CD14-positive monocyte (primary cell): Measurements from ENCODE around the gene POLR2F. TPM values are rescaled to one million over a fixed set of nuclear protein-coding genes. Genes with fewer than 3 reads are reported as not detected.

Experiments used
- DNase-seq, 3 donors: peaks; one replicate each; pipeline ENCODE4 v3.0.0-alpha.2; 2011 to 2022
- H2AFZ ChIP-seq: 2 replicates; pipeline ENCODE4 v1.6.0; 2012; ENCODE audit warnings: mild to moderate bottlenecking, low read depth, low read length, inconsistent platforms; ENCODE audit not compliant: insufficient read depth, poor library complexity, severe bottlenecking
- H3K27ac ChIP-seq, 2 donors: 1 replicate in 1 of 2; 2 replicates in 1 of 2; pipeline ENCODE4 v1.5.1; 2012 to 2013; ENCODE audit warnings: low read length in 2 of 2, control low read depth in 1 of 2, inconsistent platforms in 1 of 2, low read depth in 1 of 2, mild to moderate bottlenecking in 1 of 2
- H3K27me3 ChIP-seq, 2 donors: one replicate each; pipeline versions ENCODE4 v1.6.0 to v1.6.1; 2011 to 2013; ENCODE audit warnings: low read length in 2 of 2; ENCODE audit not compliant: control insufficient read depth in 2 of 2, insufficient read depth in 2 of 2
- H3K36me3 ChIP-seq, 2 donors: replicated peaks in 1 of 2; 1 replicate in 1 of 2; 2 replicates in 1 of 2; pipeline versions ENCODE4 v1.5.1 to v1.6.1; 2012 to 2013; ENCODE audit warnings: low read length in 2 of 2, control low read depth in 1 of 2, inconsistent platforms in 1 of 2, mild to moderate bottlenecking in 1 of 2; ENCODE audit not compliant: insufficient read depth in 2 of 2, control insufficient read depth in 1 of 2
- H3K4me1 ChIP-seq, 2 donors: 1 replicate in 1 of 2; 2 replicates in 1 of 2; pipeline versions ENCODE4 v1.5.1 to v1.6.1; 2012 to 2013; ENCODE audit warnings: low read length in 2 of 2, control low read depth in 1 of 2, inconsistent platforms in 1 of 2, mild to moderate bottlenecking in 1 of 2, moderate library complexity in 1 of 2; ENCODE audit not compliant: insufficient read depth in 2 of 2, control insufficient read depth in 1 of 2
- H3K4me2 ChIP-seq: replicated peaks from 2 replicates; pipeline ENCODE3; 2012; ENCODE audit warnings: low read length, moderate library complexity, mild to moderate bottlenecking; ENCODE audit not compliant: poor library complexity, severe bottlenecking; ENCODE audit errors: extremely low read depth
- H3K4me3 ChIP-seq, 3 experiments: fragments of 200-600 bp in 1 of 3; sonication (generic) in 1 of 3; replicated peaks in 1 of 3; 1 replicate in 2 of 3; 2 replicates in 1 of 3; pipeline ENCODE4 v1.5.1; 2011 to 2013; ENCODE audit warnings: low read length in 3 of 3, mild to moderate bottlenecking in 3 of 3, control low read depth in 2 of 3, low read depth in 2 of 3, inconsistent platforms in 1 of 3, moderate library complexity in 1 of 3
- H3K79me2 ChIP-seq: 2 replicates; pipeline ENCODE4 v1.6.0; 2012; ENCODE audit warnings: mild to moderate bottlenecking, control low read depth, inconsistent platforms, low read length, moderate library complexity; ENCODE audit not compliant: insufficient read depth
- H3K9ac ChIP-seq: 2 replicates; pipeline ENCODE4 v1.6.0; 2017; ENCODE audit warnings: low read length, mild to moderate bottlenecking; ENCODE audit not compliant: insufficient read depth, poor library complexity, severe bottlenecking
- H3K9me3 ChIP-seq, 2 donors: replicated peaks in 1 of 2; 1 replicate in 1 of 2; 2 replicates in 1 of 2; pipeline versions ENCODE4 v1.5.1 to v1.6.1; 2012 to 2013; ENCODE audit warnings: low read length in 2 of 2, control low read depth in 1 of 2; ENCODE audit not compliant: control insufficient read depth in 1 of 2, insufficient read depth in 1 of 2
- H4K20me1 ChIP-seq: 2 replicates; pipeline ENCODE4 v1.6.0; 2012; ENCODE audit warnings: mild to moderate bottlenecking, low read length, control low read depth, moderate library complexity; ENCODE audit not compliant: insufficient read depth
- H3K27ac Mint-ChIP-seq, 7 donors: one replicate each; pipeline ENCODE4 v1.8.0; 2020; ENCODE audit warnings: mild to moderate bottlenecking in 7 of 7, mixed read lengths in 7 of 7, moderate library complexity in 6 of 7, inconsistent platforms in 2 of 7
- H3K27me3 Mint-ChIP-seq, 3 donors: one replicate each; pipeline ENCODE4 v1.8.0; 2021 to 2022; ENCODE audit warnings: low read depth in 3 of 3, mild to moderate bottlenecking in 3 of 3, mixed read lengths in 3 of 3, moderate library complexity in 3 of 3, inconsistent platforms in 1 of 3
- H3K36me3 Mint-ChIP-seq, 2 donors: one replicate each; pipeline ENCODE4 v1.8.0; 2020; ENCODE audit warnings: mixed read lengths in 2 of 2, inconsistent platforms in 1 of 2, mild to moderate bottlenecking in 1 of 2
- H3K4me1 Mint-ChIP-seq: one replicate; pipeline ENCODE4 v1.8.0; 2020; ENCODE audit warnings: mild to moderate bottlenecking, mixed read lengths
- H3K4me3 Mint-ChIP-seq, 2 donors: one replicate each; pipeline ENCODE4 v1.8.0; 2020; ENCODE audit warnings: mild to moderate bottlenecking in 2 of 2, mixed read lengths in 2 of 2, moderate library complexity in 1 of 2
- H3K9me3 Mint-ChIP-seq, 7 donors: one replicate each; pipeline ENCODE4 v1.8.0; 2020 to 2022; ENCODE audit warnings: mixed read lengths in 7 of 7, mild to moderate bottlenecking in 6 of 7, moderate library complexity in 6 of 7, inconsistent platforms in 2 of 7
- WGBS: methylation state at CpG from one replicate; pipeline ENCODE4 v1.1.5; 2013; ENCODE audit warnings: missing lambda C conversion rate; ENCODE audit not compliant: insufficient coverage; 5-methylcytosine and 5-hydroxymethylcytosine counted together
- intact Hi-C, 2 donors: fragments of 100-400 bp; cut with micrococcal nuclease; formaldehyde crosslinking; loops; one replicate each; pipeline versions ENCODE4 v1.15.0 to v1.15.1; 2023
- polyA plus RNA-seq, 3 donors: library from polyadenylated mRNA; depleted of rRNA in 1 of 3; unstranded in 2 of 3; stranded (reverse) in 1 of 3; fragments of 300-500 nt in 2 of 3; fragments of >200 nt in 1 of 3; fragmentation: Illumina TruSeq in 2 of 3; gene quantifications; 1 replicate in 2 of 3; 2 replicates in 1 of 3; pipeline ENCODE4 v1.2.3, GENCODE V29; 2012 to 2021
- TF ChIP-seq, protein P1 (sequence below): fragments of 200-600 bp; IDR thresholded peaks from one replicate; pipeline ENCODE4 v1.8.0; 2022; ENCODE audit warnings: antibody characterized with exemption, mild to moderate bottlenecking

The POLR2F gene
- polyA plus RNA-seq, 3 donors: 45.4 to 182 (median 143) TPM

DNA sequence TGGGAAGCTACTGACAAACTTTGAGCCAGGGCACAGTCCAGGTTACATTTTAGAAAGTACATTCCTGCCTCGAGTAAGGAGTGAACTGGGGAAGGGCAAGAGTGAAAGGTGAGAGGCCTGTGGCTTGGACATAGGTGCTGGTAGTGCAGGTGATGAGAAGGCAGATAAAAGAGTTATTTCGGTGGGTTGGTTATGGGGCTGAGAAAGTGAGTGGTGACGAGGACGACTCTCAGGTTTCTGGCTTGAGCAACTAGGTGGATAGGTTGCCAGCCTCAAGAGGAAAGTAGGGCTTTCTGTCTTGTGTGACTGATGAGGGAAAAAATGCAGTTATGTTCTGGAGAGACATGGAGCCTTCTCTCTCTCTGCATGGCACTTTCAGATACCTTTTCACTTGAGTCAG is 3.7 kb downstream of the POLR2F start:
- Histone ChIP-seq H3K36me3 (peaks cover 48 to 59% of the 10 kb centered on the region in 2 donors), H2AFZ (no peak overlapping the region), H3K9me3 (no peaks in the 10 kb centered on the region), H3K27me3 (peaks cover 5 to 9% of the 10 kb centered on the region in 2 donors), H3K4me2 (no peak overlapping the region), H4K20me1 (no peaks in the 10 kb centered on the region), H3K4me1 (peaks cover 22 to 23% of the 10 kb centered on the region in 2 donors), H3K4me3 (no peak overlapping the region), H3K79me2 (peaks cover 16% of the 10 kb centered on the region), H3K9ac (no peak overlapping the region), H3K27ac (no peak overlapping the region)
- peaks cover 23% of the 10 kb centered on the region for H3K4me1 Mint-ChIP-seq
- peaks cover 0 to 3% (median 2%) of the 10 kb centered on the region in 7 donors for H3K9me3 Mint-ChIP-seq
- H3K36me3 Mint-ChIP-seq: peaks cover 50 to 61% of the 10 kb centered on the region in 2 donors
- TF ChIP-seq, protein P1, sequence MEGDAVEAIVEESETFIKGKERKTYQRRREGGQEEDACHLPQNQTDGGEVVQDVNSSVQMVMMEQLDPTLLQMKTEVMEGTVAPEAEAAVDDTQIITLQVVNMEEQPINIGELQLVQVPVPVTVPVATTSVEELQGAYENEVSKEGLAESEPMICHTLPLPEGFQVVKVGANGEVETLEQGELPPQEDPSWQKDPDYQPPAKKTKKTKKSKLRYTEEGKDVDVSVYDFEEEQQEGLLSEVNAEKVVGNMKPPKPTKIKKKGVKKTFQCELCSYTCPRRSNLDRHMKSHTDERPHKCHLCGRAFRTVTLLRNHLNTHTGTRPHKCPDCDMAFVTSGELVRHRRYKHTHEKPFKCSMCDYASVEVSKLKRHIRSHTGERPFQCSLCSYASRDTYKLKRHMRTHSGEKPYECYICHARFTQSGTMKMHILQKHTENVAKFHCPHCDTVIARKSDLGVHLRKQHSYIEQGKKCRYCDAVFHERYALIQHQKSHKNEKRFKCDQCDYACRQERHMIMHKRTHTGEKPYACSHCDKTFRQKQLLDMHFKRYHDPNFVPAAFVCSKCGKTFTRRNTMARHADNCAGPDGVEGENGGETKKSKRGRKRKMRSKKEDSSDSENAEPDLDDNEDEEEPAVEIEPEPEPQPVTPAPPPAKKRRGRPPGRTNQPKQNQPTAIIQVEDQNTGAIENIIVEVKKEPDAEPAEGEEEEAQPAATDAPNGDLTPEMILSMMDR: no peak
- DNase-seq: no peak
- no peak overlapping the region for H3K4me3 Mint-ChIP-seq
- WGBS: 100% methylated on average over 4 of the region's 4 CpGs
- intact Hi-C loops: loop anchor here in 1 of 2 donors (10.0 kb wide), 1 partner anchor 368 kb away; no protein-coding TSS in a partner anchor
- H3K27me3 Mint-ChIP-seq: peaks cover 11 to 12% (median 11%) of the 10 kb centered on the region in 3 donors
- peak overlapping the region in 1 of 7 donors; percentile 25 for H3K27ac Mint-ChIP-seq

DNA sequence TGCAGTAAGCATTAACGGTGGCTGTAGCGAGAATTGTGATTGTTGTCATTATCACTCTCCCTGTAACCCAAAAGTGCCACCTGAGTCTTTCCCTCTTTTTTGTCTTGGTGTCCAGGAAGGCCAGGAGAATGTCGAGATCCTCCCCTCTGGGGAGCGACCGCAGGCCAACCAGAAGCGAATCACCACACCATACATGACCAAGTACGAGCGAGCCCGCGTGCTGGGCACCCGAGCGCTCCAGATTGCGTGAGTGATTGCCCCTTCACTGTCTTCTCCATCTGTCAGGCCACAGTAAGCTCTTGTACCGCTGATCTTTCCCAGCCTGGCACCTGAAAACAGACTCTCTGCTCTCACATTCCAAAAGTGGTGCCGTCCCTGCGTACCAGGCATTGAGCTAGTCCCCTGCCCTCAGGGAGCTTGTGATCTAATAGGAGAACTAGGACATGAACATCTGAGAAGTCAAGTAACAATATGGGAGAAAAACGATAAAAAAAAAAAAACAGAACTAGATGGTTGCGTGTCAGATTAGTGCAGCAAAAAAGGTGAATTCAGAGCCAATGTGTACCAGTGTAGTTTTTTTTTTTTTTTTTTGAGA is 5.8 kb downstream of the POLR2F start:
- Mint-ChIP-seq H3K27ac (no peak overlapping the region), H3K4me3 (no peak overlapping the region), H3K27me3 (peaks cover 0 to 1% (median 0%) of the 10 kb centered on the region in 3 donors), H3K4me1 (peaks cover 9% of the 10 kb centered on the region), H3K36me3 (peaks cover 56 to 76% of the 10 kb centered on the region in 2 donors), H3K9me3 (peaks cover 0 to 3% (median 0%) of the 10 kb centered on the region in 7 donors)
- H3K27ac ChIP-seq: no peak overlapping the region
- peaks cover 8% of the 10 kb centered on the region for H3K79me2 ChIP-seq
- H3K36me3 ChIP-seq: peaks cover 58 to 75% of the 10 kb centered on the region in 2 donors
- intact Hi-C loops: loop anchor here in 1 of 2 donors (10.0 kb wide), 1 partner anchor 365 kb away; no protein-coding TSS in a partner anchor
- no peak overlapping the region for H3K4me2 ChIP-seq
- no peak overlapping the region for H3K9ac ChIP-seq
- TF ChIP-seq, protein P1: no peak
- no peaks in the 10 kb centered on the region for H4K20me1 ChIP-seq
- H3K9me3 ChIP-seq: no peaks in the 10 kb centered on the region
- H3K4me3 ChIP-seq: no peak overlapping the region
- no peak for DNase-seq
- peaks cover 7 to 8% of the 10 kb centered on the region in 2 donors for H3K4me1 ChIP-seq
- 96% methylated on average over 16 of the region's 18 CpGs for WGBS
- no peaks in the 10 kb centered on the region for H3K27me3 ChIP-seq
- H2AFZ ChIP-seq: no peak overlapping the region
